ENCODE data around the gene ABCC8. TPM values are rescaled to one million over a fixed set of nuclear protein-coding genes. Genes with fewer than 3 reads are reported as not detected.

The ABCC8 gene
- total and polyA plus RNA-seq, 2 donors (not counting 1 experiment from before 2014, with no cell fraction given) = 0.03 to 0.17 TPM

DNA sequence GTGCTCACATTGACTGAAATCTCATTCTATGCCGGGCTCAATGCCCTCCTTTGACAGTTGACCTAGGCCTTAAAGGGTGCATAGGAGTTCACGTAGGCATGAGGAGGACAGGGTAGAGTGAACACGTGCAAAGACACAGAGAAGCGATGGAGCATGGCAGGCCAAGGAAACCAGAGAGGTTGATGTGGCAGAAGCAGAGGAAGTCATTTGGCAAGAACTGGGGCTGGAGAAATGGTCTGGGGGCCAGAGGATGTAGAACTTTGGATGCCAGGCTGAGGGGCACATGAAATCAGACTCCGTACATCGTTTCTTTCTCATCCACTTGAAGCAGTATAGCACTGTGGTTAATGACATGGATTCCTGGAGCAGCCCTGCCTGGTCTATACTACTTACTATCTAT is 13.6 kb upstream of the ABCC8 start:
- Histone ChIP-seq H3K27me3 (replicated peaks in 1 of 4; ENCODE audit: control extremely low read depth in 1 of 4, control insufficient read depth in 3 of 4, insufficient read depth in 4 of 4, low read length in 3 of 4) (peaks cover 0 to 9% (median 2%) of the 10 kb centered on the region in 4 experiments), H3K79me2 (ENCODE audit: control insufficient read depth, insufficient read depth, low read length) (no peaks in the 10 kb centered on the region), H3K4me3 (ENCODE audit: control extremely low read depth in 1 of 5, extremely low read depth in 1 of 5, insufficient read depth in 1 of 5, low read depth in 2 of 5, low read length in 4 of 5) (no peak overlapping the region), H3K9ac (ENCODE audit: low read length) (no peak overlapping the region), H3K9me3 (ENCODE audit: control extremely low read depth in 1 of 3, control insufficient read depth in 2 of 3, insufficient read depth in 1 of 3, low read length in 2 of 3) (no peaks in the 10 kb centered on the region), H3K27ac (ENCODE audit: low read length in 2 of 2) (no peak overlapping the region), H3K4me1 (ENCODE audit: control insufficient read depth in 2 of 2, insufficient read depth in 2 of 2, low read length in 2 of 2) (no peaks in the 10 kb centered on the region), H2AFZ (ENCODE audit: insufficient read depth, low read depth, low read length, poor library complexity, severe bottlenecking) (no peak overlapping the region), H3K4me2 (replicated peaks; ENCODE audit: low read depth, low read length, poor library complexity, severe bottlenecking) (no peak overlapping the region), H4K20me1 (ENCODE audit: control insufficient read depth, insufficient read depth, low read length, poor library complexity, severe bottlenecking) (no peaks in the 10 kb centered on the region), H3K36me3 (replicated peaks in 1 of 2; ENCODE audit: control extremely low read depth in 1 of 2, control insufficient read depth in 1 of 2, extremely low read depth in 1 of 2, insufficient read depth in 2 of 2, low read length in 1 of 2) (no peaks in the 10 kb centered on the region)
- ChIA-PET POLR2A (no interaction called here), CTCF (interaction anchor here (1.0 kb wide), 1 partner anchor 107 kb away, joined by 3 read pairs; no protein-coding TSS in a partner anchor)
- Mint-ChIP-seq H3K27ac (no peak overlapping the region), H3K27me3 (peaks cover 34% of the 10 kb centered on the region), H3K4me1 (no peaks in the 10 kb centered on the region), H3K9me3 (ENCODE audit: insufficient read depth) (no peaks in the 10 kb centered on the region), H3K4me3 (no peak overlapping the region)
- intact Hi-C loops (cut with micrococcal nuclease) = no loop called here
- ATAC-seq (ENCODE audit: low read depth) = no peak
- no peak for DNase-seq
- TF ChIP-seq CTCF (IDR thresholded peaks at IDR 0.05) (no peak), EZH2 (IDR thresholded peaks at IDR 0.05; ENCODE audit: borderline replicate concordance, insufficient read depth, low read depth, low read length, poor library complexity, severe bottlenecking) (no peak)
- 39% methylated on average over 4 of the region's 6 CpGs for WGBS (ENCODE audit: insufficient coverage)

DNA sequence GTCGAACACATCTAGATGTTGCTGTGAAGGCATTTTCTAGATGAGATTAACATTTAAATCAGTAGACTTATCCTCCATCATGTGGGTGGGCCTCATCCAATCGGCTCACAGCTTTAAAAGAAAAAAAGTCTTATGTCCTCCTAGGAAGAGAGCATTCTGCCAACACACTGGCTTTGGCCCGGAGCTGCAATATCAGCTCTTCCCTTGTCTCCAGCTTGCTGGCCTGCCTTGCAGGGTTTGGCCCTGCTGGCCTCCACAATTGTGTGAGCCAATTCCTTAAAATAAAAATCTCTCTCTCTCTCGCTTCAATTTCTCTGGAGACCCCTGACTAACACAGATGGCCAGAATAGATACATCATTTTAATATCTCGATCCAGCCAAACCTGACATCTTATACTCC is 13.1 kb upstream of the ABCC8 start:
- H2AFZ ChIP-seq (ENCODE audit: insufficient read depth, low read depth, low read length, poor library complexity, severe bottlenecking) = no peak overlapping the region
- intact Hi-C loops (cut with micrococcal nuclease) = no loop called here
- H3K79me2 ChIP-seq (ENCODE audit: control insufficient read depth, insufficient read depth, low read length) = no peaks in the 10 kb centered on the region
- Mint-ChIP-seq H3K4me1 (no peaks in the 10 kb centered on the region), H3K9me3 (ENCODE audit: insufficient read depth) (no peaks in the 10 kb centered on the region), H3K4me3 (no peak overlapping the region), H3K27ac (no peak overlapping the region), H3K27me3 (peaks cover 34% of the 10 kb centered on the region)
- H3K4me1 ChIP-seq (ENCODE audit: control insufficient read depth in 2 of 2, insufficient read depth in 2 of 2, low read length in 2 of 2) = no peaks in the 10 kb centered on the region
- no peaks in the 10 kb centered on the region for H3K9me3 ChIP-seq (ENCODE audit: control extremely low read depth in 1 of 3, control insufficient read depth in 2 of 3, insufficient read depth in 1 of 3, low read length in 2 of 3)
- POLR2A ChIA-PET = no interaction called here
- ATAC-seq (ENCODE audit: low read depth) (no peak), DNase-seq (no peak)
- H3K4me2 ChIP-seq (replicated peaks; ENCODE audit: low read depth, low read length, poor library complexity, severe bottlenecking) = no peak overlapping the region
- CTCF ChIA-PET = no interaction called here
- no peak overlapping the region for H3K4me3 ChIP-seq (ENCODE audit: control extremely low read depth in 1 of 5, extremely low read depth in 1 of 5, insufficient read depth in 1 of 5, low read depth in 2 of 5, low read length in 4 of 5)
- H4K20me1 ChIP-seq (ENCODE audit: control insufficient read depth, insufficient read depth, low read length, poor library complexity, severe bottlenecking) = no peaks in the 10 kb centered on the region
- WGBS (ENCODE audit: insufficient coverage) = 94% methylated on average over 4 of the region's 5 CpGs
- no peak for TF ChIP-seq CTCF (IDR thresholded peaks at IDR 0.05)
- no peak for TF ChIP-seq EZH2 (IDR thresholded peaks at IDR 0.05; ENCODE audit: borderline replicate concordance, insufficient read depth, low read depth, low read length, poor library complexity, severe bottlenecking)
- H3K36me3 ChIP-seq (replicated peaks in 1 of 2; ENCODE audit: control extremely low read depth in 1 of 2, control insufficient read depth in 1 of 2, extremely low read depth in 1 of 2, insufficient read depth in 2 of 2, low read length in 1 of 2) = no peaks in the 10 kb centered on the region
- no peak overlapping the region for H3K9ac ChIP-seq (ENCODE audit: low read length)
- peaks cover 0 to 9% (median 2%) of the 10 kb centered on the region in 4 experiments for H3K27me3 ChIP-seq (replicated peaks in 1 of 4; ENCODE audit: control extremely low read depth in 1 of 4, control insufficient read depth in 3 of 4, insufficient read depth in 4 of 4, low read length in 3 of 4)
- H3K27ac ChIP-seq (ENCODE audit: low read length in 2 of 2) = no peak overlapping the region

Measured in B cell (primary cell).